GM18498 (cell line): ENCODE results near the gene RHCE.
"Not testable (repeated sequence)": the region's sequence is repeated elsewhere in the genome, so short reads cannot be mapped to it uniquely, and the experiment has no call there.

Experiments used
- ATAC-seq: cut with Tn5 transposase; IDR thresholded peaks from one replicate; pipeline ENCODE4 v1.9.1; 2021; ENCODE audit warnings: mild to moderate bottlenecking, moderate library complexity; ENCODE audit not compliant: unreplicated experiment

Gene RHCE

GRCh38 chr1:25349606-25350005, 71.0 kb downstream of the RHCE start:
- no peak for ATAC-seq

GRCh38 chr1:25347556-25347955, 73.1 kb downstream of the RHCE start:
- ATAC-seq, result no peak

GRCh38 chr1:25343872-25344271, 76.8 kb downstream of the RHCE start:
- no peak for ATAC-seq

GRCh38 chr1:25342846-25343245, 77.8 kb downstream of the RHCE start:
- ATAC-seq, result no peak

- no peak for ATAC-seq
These were observed 78.9 kb downstream of the RHCE start for GRCh38 chr1:25341746-25342145.

GRCh38 chr1:25338986-25339385, 81.6 kb downstream of the RHCE start:
- ATAC-seq, result no peak

- ATAC-seq, result peak; percentile 75
These were observed 82.2 kb downstream of the RHCE start, which contains the start of gene TMEM50A for GRCh38 chr1:25338188-25338981. Gene TMEM50A (plus strand): TSS chr1:25338334. CDS start chr1:25340487, 2,153 bp downstream.

GRCh38 chr1:25337483-25338187, 83.0 kb downstream of the RHCE start:
- peak; percentile 44 for ATAC-seq

GRCh38 chr1:25336922-25337354, 83.7 kb downstream of the RHCE start:
- not testable (repeated sequence) for ATAC-seq

GRCh38 chr1:25329950-25330349, 90.7 kb downstream of the RHCE start:
- ATAC-seq, result not testable (repeated sequence)

GRCh38 chr1:25329336-25329735, 91.3 kb downstream of the RHCE start:
- not testable (repeated sequence) for ATAC-seq

- not testable (repeated sequence) for ATAC-seq
These were observed 91.8 kb downstream of the RHCE start for GRCh38 chr1:25328791-25329185.

- ATAC-seq, result not testable (repeated sequence)
These were observed 92.5 kb downstream of the RHCE start for GRCh38 chr1:25327864-25328790.

- ATAC-seq, result not testable (repeated sequence)
These were observed 96.2 kb downstream of the RHCE start for GRCh38 chr1:25324407-25324806.

GRCh38 chr1:25322127-25322526, 98.5 kb downstream of the RHCE start:
- not testable (repeated sequence) for ATAC-seq

GRCh38 chr1:25320314-25320938, 100.2 kb downstream of the RHCE start:
- not testable (repeated sequence) for ATAC-seq

GRCh38 chr1:25312806-25313470, 107.7 kb downstream of the RHCE start:
- not testable (repeated sequence) for ATAC-seq
